Measurements from ENCODE around the gene IL6ST. TPM values are rescaled to one million over a fixed set of nuclear protein-coding genes. Genes with fewer than 3 reads are reported as not detected.
"Not testable (repeated sequence)": the region's sequence is repeated elsewhere in the genome, so short reads cannot be mapped to it uniquely, and the experiment has no call there.

IL6ST gene
- total RNA-seq, 4 donors from 2014 or later: 53.6 to 116 (median 84.6) TPM

DNA sequence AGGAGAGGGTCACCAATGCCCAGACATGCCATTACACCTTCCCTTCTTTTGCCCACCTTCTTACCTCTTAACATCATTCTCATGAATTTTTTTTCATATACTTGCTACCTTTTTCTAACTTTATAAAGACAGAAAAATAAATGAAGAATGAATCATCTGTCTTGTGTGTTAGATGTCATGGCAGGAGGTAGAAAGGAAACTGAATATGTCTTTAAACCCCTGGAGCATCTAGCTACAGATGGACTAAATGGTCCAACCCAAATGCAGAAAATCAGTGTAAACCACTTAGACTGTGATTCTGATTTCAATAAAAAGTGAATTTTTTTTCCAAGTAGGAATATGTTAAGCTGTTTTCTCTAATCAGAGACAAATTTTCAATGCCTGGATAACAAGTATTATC lies 11.8 kb upstream of the IL6ST start:
- no peak for DNase-seq (ENCODE audit: low spot score in 2 of 2)
- intact Hi-C loops (cut with DNase I; ENCODE audit: low total_unique reads): no loop called here
- TF ChIP-seq, protein P1, sequence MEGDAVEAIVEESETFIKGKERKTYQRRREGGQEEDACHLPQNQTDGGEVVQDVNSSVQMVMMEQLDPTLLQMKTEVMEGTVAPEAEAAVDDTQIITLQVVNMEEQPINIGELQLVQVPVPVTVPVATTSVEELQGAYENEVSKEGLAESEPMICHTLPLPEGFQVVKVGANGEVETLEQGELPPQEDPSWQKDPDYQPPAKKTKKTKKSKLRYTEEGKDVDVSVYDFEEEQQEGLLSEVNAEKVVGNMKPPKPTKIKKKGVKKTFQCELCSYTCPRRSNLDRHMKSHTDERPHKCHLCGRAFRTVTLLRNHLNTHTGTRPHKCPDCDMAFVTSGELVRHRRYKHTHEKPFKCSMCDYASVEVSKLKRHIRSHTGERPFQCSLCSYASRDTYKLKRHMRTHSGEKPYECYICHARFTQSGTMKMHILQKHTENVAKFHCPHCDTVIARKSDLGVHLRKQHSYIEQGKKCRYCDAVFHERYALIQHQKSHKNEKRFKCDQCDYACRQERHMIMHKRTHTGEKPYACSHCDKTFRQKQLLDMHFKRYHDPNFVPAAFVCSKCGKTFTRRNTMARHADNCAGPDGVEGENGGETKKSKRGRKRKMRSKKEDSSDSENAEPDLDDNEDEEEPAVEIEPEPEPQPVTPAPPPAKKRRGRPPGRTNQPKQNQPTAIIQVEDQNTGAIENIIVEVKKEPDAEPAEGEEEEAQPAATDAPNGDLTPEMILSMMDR (IDR thresholded peaks at IDR 0.05): no peak
- TF ChIP-seq POLR2A (IDR thresholded peaks at IDR 0.05): no peak
- no peak overlapping the region for H3K4me3 ChIP-seq (ENCODE audit: low read depth, poor library complexity, severe bottlenecking)

DNA sequence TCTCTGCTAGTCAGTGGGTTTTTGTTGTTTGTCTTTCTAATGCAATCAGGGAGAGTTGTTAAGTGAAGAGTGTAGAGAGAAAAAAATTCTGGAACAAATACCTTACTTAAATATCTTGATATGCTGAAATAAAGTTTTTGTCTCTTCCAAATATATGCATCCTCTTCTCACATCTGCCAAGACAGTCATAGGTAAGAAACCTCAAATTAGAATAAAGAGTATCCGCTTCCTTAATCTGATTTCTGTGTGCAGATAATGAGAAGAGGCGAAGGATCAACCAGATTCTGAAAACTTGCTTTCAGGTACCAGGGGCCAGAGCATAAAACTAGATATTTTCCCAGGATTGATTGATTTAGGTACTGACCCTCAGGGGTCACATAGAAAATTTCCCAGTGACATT lies 11.3 kb upstream of the IL6ST start:
- intact Hi-C loops (cut with DNase I; ENCODE audit: low total_unique reads): no loop called here
- DNase-seq (ENCODE audit: low spot score in 2 of 2): no peak
- no peak for TF ChIP-seq POLR2A (IDR thresholded peaks at IDR 0.05)
- TF ChIP-seq, protein P1 (IDR thresholded peaks at IDR 0.05): no peak
- WGBS, 2 donors: 80 to 93% methylated on average over 2 of the region's 2 CpGs
- H3K4me3 ChIP-seq (ENCODE audit: low read depth, poor library complexity, severe bottlenecking): no peak overlapping the region

DNA sequence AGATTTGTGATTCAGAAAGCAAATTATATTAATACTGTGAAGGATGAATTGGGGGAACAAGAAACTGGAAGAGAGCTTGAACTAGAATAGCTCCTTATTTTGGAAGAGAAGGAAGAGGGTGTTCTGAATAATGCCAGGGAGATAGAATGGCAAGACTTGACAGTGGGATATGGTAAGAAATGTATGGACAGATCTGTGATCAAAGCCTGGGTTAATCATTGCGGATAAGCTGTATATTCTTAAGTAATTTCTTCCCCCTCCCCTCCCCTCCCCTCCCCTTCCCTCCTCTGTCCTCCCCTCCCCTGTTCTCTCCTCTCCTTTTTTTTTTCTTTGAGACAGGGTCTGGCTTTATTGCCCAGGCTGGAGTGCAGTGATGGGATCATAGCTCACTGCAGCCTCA lies 10.1 kb upstream of the IL6ST start:
- no peak overlapping the region for H3K4me3 ChIP-seq (ENCODE audit: low read depth, poor library complexity, severe bottlenecking)
- intact Hi-C loops (cut with DNase I; ENCODE audit: low total_unique reads): no loop called here
- no peak for TF ChIP-seq POLR2A (IDR thresholded peaks at IDR 0.05)
- TF ChIP-seq, protein P1 (IDR thresholded peaks at IDR 0.05): no peak
- WGBS, 2 donors: 97 to 100% methylated on average over 1 of the region's 1 CpG
- DNase-seq (ENCODE audit: low spot score in 2 of 2): no peak

DNA sequence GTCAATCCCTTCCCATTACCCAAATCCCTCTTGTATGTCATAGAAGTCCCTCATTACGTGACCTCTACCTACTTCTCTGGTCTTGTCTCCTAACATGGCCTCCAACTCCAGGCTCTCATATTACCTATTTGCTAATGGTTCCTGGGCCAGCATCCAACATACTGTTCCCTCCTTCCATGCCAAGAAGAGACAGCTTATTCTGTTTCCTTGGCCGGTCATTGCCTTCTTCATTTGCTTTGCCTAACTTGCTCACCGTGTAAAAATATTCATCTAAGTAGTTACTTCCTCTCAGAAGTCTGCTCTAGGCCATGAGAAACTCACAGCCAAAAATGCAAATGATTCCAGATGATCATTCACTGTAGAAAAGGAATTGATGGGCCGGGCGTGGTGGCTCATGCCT lies 8.9 kb upstream of the IL6ST start:
- TF ChIP-seq, protein P1 (IDR thresholded peaks at IDR 0.05): no peak
- TF ChIP-seq POLR2A (IDR thresholded peaks at IDR 0.05): no peak
- no peak for DNase-seq (ENCODE audit: low spot score in 2 of 2)
- intact Hi-C loops (cut with DNase I; ENCODE audit: low total_unique reads): no loop called here
- H3K4me3 ChIP-seq (ENCODE audit: low read depth, poor library complexity, severe bottlenecking): no peak overlapping the region
- WGBS, 2 donors: 32 to 33% methylated on average over 5 of the region's 5 CpGs

DNA sequence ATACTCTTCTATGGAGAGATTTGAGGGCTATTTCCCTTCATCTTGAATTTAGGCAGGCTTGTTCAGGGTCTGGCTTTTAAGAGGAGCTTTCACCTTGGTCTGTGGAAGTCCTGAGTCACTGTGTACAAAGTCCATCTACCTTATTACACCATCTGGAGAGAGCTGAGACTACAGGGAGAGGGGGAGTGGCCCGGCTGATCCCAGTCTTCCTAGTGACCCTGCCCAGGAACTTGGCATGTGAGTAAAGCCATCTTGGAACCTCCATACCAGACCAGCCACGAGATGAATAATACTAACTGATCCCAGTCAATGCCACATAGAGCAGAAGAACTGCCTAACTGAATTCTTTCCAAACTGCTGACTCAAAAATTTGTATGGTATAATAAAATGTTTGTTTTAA lies 8.4 kb upstream of the IL6ST start:
- no peak for DNase-seq (ENCODE audit: low spot score in 2 of 2)
- TF ChIP-seq, protein P1 (IDR thresholded peaks at IDR 0.05): no peak
- no peak for TF ChIP-seq POLR2A (IDR thresholded peaks at IDR 0.05)
- intact Hi-C loops (cut with DNase I; ENCODE audit: low total_unique reads): no loop called here
- WGBS, 2 donors: 52 to 60% methylated on average over 2 of the region's 2 CpGs
- no peak overlapping the region for H3K4me3 ChIP-seq (ENCODE audit: low read depth, poor library complexity, severe bottlenecking)

DNA sequence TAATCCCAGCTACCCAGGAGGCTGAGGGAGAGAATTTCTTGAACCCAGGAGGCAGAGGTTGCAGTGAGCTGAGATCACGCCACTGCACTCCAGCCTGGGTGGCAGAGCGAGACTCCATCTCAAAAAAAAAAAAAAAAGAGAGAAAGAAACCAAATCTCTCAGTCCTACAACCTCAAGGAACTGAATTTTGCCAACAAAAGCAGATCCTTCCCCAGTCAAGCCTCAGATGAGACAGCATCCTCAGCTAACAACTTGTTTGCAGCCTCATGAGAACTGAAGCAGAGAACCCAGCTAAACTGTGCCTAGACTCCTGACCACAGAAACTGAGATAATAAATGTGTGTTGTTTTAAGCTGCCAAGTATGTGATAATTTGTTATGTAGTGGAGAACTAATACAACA lies 7.5 kb upstream of the IL6ST start:
- intact Hi-C loops (cut with DNase I; ENCODE audit: low total_unique reads): no loop called here
- no peak overlapping the region for H3K4me3 ChIP-seq (ENCODE audit: low read depth, poor library complexity, severe bottlenecking)
- 95 to 100% methylated on average over 2 of the region's 2 CpGs for WGBS, 2 donors
- TF ChIP-seq, protein P1 (IDR thresholded peaks at IDR 0.05): no peak
- TF ChIP-seq POLR2A (IDR thresholded peaks at IDR 0.05): no peak
- DNase-seq (ENCODE audit: low spot score in 2 of 2): no peak

DNA sequence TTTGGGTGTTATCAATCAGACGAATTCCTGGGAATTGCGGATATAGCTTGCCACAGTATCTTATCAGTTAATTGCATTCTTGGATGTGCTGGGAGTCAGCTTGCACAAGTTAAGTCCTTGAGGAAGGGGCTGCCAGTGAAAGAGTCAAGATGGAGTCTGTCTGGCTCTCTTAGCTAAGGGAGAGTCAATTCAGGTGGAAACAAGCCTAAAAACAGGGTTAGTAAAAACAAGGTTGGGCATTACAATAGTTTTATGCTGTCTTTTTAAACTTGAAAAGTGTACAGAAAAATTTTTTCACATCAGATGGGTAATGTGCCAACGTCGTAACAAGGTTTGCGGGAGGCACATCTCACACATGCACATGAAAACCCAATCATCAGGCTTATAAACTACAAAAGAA lies 5.5 kb upstream of the IL6ST start:
- intact Hi-C loops (cut with DNase I; ENCODE audit: low total_unique reads); H3K4me3 ChIP-seq (ENCODE audit: low read depth, poor library complexity, severe bottlenecking); DNase-seq (ENCODE audit: low spot score in 2 of 2): not testable (repeated sequence)
- 76 to 82% methylated on average over 5 of the region's 5 CpGs for WGBS, 2 donors
